Ovary (tissue), 9 donors: Measurements from ENCODE around the gene MZF1. TPM values are rescaled to one million over a fixed set of nuclear protein-coding genes. Genes with fewer than 3 reads are reported as not detected.

Source experiments
- DNase-seq, 5 donors: peaks; one replicate each; pipeline ENCODE4 v3.0.0-alpha.2; 2019 to 2020
- H3K27ac ChIP-seq, 2 donors: fragments of 200-600 bp; one replicate each; pipeline versions ENCODE4 v1.5.1 to v1.8.0; 2019 to 2022
- H3K27me3 ChIP-seq: fragments of 200-600 bp; one replicate; pipeline ENCODE4 v1.8.0; 2022
- H3K36me3 ChIP-seq: fragments of 200-600 bp; sonication (generic); one replicate; pipeline ENCODE4 v1.5.1; 2019
- H3K4me1 ChIP-seq: one replicate; pipeline ENCODE4 v1.8.1; 2013; ENCODE audit warnings: mild to moderate bottlenecking, moderate library complexity; ENCODE audit not compliant: insufficient read depth
- H3K4me3 ChIP-seq: fragments of 200-600 bp; sonication (generic); one replicate; pipeline ENCODE4 v1.5.1; 2017
- H3K9me3 ChIP-seq, 2 donors: fragments of 200-600 bp in 1 of 2; sonication (generic) in 1 of 2; one replicate each; pipeline versions ENCODE4 v1.5.1 to v1.8.1; 2013 to 2019; ENCODE audit warnings: mild to moderate bottlenecking in 1 of 2, moderate library complexity in 1 of 2
- CTCF ChIP-seq, 3 donors: fragments of 450-650 bp in 2 of 3; fragments of 200-600 bp in 1 of 3; IDR thresholded peaks; one replicate each; pipeline versions ENCODE4 v1.5.1 to v1.8.0; 2016 to 2022; ENCODE audit warnings: antibody characterized with exemption in 3 of 3, mild to moderate bottlenecking in 1 of 3
- EP300 ChIP-seq: sonication (generic); formaldehyde crosslinking; IDR thresholded peaks from one replicate; pipeline ENCODE4 v1.6.1; 2017; ENCODE audit warnings: antibody characterized with exemption
- POLR2A ChIP-seq: fragments of 450-650 bp; IDR thresholded peaks from one replicate; pipeline ENCODE4 v1.6.1; 2017; ENCODE audit warnings: antibody characterized with exemption, mild to moderate bottlenecking, moderate library complexity
- WGBS, 3 donors: extraction: QIAGEN DNeasy Blood & Tissue Kit in 1 of 3; methylation state at CpG; one replicate each; pipeline versions ENCODE4 v1.1.5 to v1.1.7; 2013 to 2017; 5-methylcytosine and 5-hydroxymethylcytosine counted together
- intact Hi-C, 4 donors: fragments of 100-400 bp; cut with DNase I; formaldehyde crosslinking; loops; one replicate each; pipeline versions ENCODE4 v1.11.0 to v1.15.1; 2022 to 2023
- polyA plus RNA-seq, 2 donors: library from polyadenylated mRNA; stranded (reverse); fragments of 200-250 nt in 1 of 2; fragments of 350-450 nt in 1 of 2; fragmentation: Illumina TruSeq in 1 of 2; extraction: RNeasy Lipid Tissue Mini Kit (QIAGEN cat#74804) in 1 of 2; gene quantifications; one replicate each; pipeline ENCODE4 v1.2.3, GENCODE V29; 2013 to 2014
- total RNA-seq, 7 donors: library from RNA; depleted of rRNA in 2 of 7; stranded (reverse); fragments of >200 nt in 2 of 7; fragmentation: NEBNext Ultra II Directional in 3 of 7; extraction: Animal tissue kit (Norgen Biotek cat#: 25700) in 3 of 7; gene quantifications; one replicate each; pipeline versions ENCODE4 v1.1.0 to v1.2.4, GENCODE V29; 2016 to 2023
- donor health status: DM: no; HTN: no; CAD: no; lungs with moderate emphysema.
- donor health status: DM: no; HTN: no; CAD: no.
- donor health status: Bipolar disorder and iron deficiency.
- donor health status: DM: yes; HTN: yes; CAD: no.
- donor health status: DM: no; HTN: no; CAD: no.
- donor health status: DM: yes; HTN: yes; CAD: no.

MZF1 gene
- total and polyA plus RNA-seq, 9 donors: 10.8 to 48.0 (median 30.6) TPM

- 0 to 1% (median 1%) methylated on average over 11 to 14 of the region's 14 CpGs for WGBS, 3 donors
- H3K36me3 ChIP-seq: no peaks in the 10 kb centered on the region
- peaks cover 7% of the 10 kb centered on the region for H3K4me1 ChIP-seq
- H3K27me3 ChIP-seq: no peaks in the 10 kb centered on the region
- H3K27ac ChIP-seq: peak overlapping the region; percentile 65 to 86
- no peaks in the 10 kb centered on the region for H3K9me3 ChIP-seq
- intact Hi-C loops: loop anchor here in 1 of 4 donors (1.0 kb wide), 1 partner anchor 39 kb away; the partner anchor contains the start of gene UBE2M
- peak overlapping the region; percentile 76 for H3K4me3 ChIP-seq
- peak; percentile 59 to 78 (median 66) for DNase-seq
- peak in 1 of 3 donors; percentile 15 for TF ChIP-seq CTCF (IDR thresholded peaks at IDR 0.05)
- TF ChIP-seq POLR2A: no peak
Observed at GRCh38 chr19:58519087-58519354, 54.1 kb downstream of the MZF1 start.

- intact Hi-C loops: loop anchor here in 1 of 4 donors (1.0 kb wide), 1 partner anchor 40 kb away; the partner anchor contains the start of gene UBE2M
- TF ChIP-seq CTCF (IDR thresholded peaks at IDR 0.05): peak in 2 of 3 donors; percentile 23 to 27
- no peak for TF ChIP-seq POLR2A
- Histone ChIP-seq H3K9me3 (no peaks in the 10 kb centered on the region), H3K36me3 (no peaks in the 10 kb centered on the region), H3K4me1 (peaks cover 10% of the 10 kb centered on the region), H3K4me3 (peak overlapping the region; percentile 76), H3K27me3 (no peaks in the 10 kb centered on the region), H3K27ac (peak overlapping the region; percentile 65 to 86)
- peak in 2 of 5 donors; percentile 26 to 35 for DNase-seq
- WGBS, 3 donors: 6 to 11% (median 7%) methylated on average over 22 of the region's 22 CpGs
Observed at GRCh38 chr19:58518256-58519086, 54.7 kb downstream of the MZF1 start.

GRCh38 chr19:58516964-58517833 is 55.9 kb downstream of the MZF1 start:
- Histone ChIP-seq H3K4me3 (no peak overlapping the region), H3K27ac (no peak overlapping the region), H3K36me3 (no peaks in the 10 kb centered on the region), H3K9me3 (no peaks in the 10 kb centered on the region), H3K4me1 (peaks cover 10% of the 10 kb centered on the region), H3K27me3 (no peaks in the 10 kb centered on the region)
- DNase-seq: peak in 1 of 5 donors; percentile 41
- TF ChIP-seq EP300 (no peak), CTCF (IDR thresholded peaks at IDR 0.05) (no peak), POLR2A (no peak)
- intact Hi-C loops: no loop called here
- 84 to 87% (median 85%) methylated on average over 65 of the region's 65 CpGs for WGBS, 3 donors

- H3K4me3 ChIP-seq: no peak overlapping the region
- intact Hi-C loops: no loop called here
- no peak overlapping the region for H3K27ac ChIP-seq
- no peaks in the 10 kb centered on the region for H3K27me3 ChIP-seq
- TF ChIP-seq EP300 (no peak), CTCF (IDR thresholded peaks at IDR 0.05) (no peak), POLR2A (no peak)
- WGBS, 3 donors: 74 to 86% (median 79%) methylated on average over 24 to 25 of the region's 25 CpGs
- peak in 1 of 5 donors; percentile 34 for DNase-seq
- H3K36me3 ChIP-seq: no peaks in the 10 kb centered on the region
- H3K4me1 ChIP-seq: peaks cover 10% of the 10 kb centered on the region
- no peaks in the 10 kb centered on the region for H3K9me3 ChIP-seq
Observed at GRCh38 chr19:58516246-58516836, 56.8 kb downstream of the MZF1 start.
